ENCODE data around the gene DLG2. TPM values are rescaled to one million over a fixed set of nuclear protein-coding genes. Genes with fewer than 3 reads are reported as not detected.

The DLG2 gene
- total and polyA plus RNA-seq, 2 of the 8 experiments (the other 6 are each of a cell fraction or from before 2014, with no cell fraction given), result 1.7 to 14.3 TPM

DNA sequence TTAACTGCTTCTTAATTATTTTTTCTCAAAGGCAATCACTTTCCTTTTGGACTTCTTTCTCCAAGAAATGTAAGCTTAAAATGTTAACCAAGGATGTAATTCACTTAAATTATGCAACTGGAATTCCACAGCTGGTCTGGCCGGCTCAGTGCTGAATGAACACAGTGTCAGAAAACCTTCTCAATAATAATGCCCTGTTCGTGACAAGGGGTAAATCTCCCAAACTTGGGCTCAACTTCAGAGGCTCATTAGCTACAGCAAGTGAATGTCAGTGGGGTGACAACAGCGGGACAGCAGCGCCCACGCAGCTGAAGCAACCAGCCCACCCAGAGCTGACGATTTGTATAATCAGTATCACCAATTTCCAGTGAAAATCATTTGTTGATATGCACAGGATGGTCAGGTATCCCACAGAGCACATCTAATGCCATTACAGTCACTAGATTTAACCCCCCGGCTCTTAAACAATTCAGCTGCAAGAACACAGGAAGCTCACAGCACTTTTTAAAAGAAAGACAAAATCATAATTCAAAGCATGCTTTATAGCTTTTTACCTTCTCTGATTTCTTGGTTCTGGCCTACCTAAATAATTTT lies 704.8 kb downstream of the DLG2 start:
- ChIA-PET POLR2A (ENCODE audit: partially characterized antibody) (interaction anchor here (1.0 kb wide), 1 partner anchor 104 kb away, joined by 3 read pairs; no protein-coding TSS in a partner anchor), CTCF (ENCODE audit: partially characterized antibody) (interaction anchor here (0.6 to 6.0 kb wide), 5 partner anchors 9 to 44 kb away, joined by 3 to 33 read pairs (median 4); no protein-coding TSS in a partner anchor)
- H2BK20ac ChIP-seq (ENCODE audit: low read length), result no peak overlapping the region
- no peak overlapping the region for H2AK5ac ChIP-seq (ENCODE audit: low read depth, low read length)
- H4K20me1 ChIP-seq (replicated peaks in 1 of 2; ENCODE audit: control insufficient read depth in 1 of 2, insufficient read depth in 2 of 2, low read length in 2 of 2), result no peaks in the 10 kb centered on the region
- no peaks in the 10 kb centered on the region for H3K23me2 ChIP-seq (ENCODE audit: low read depth, low read length)
- H2BK15ac ChIP-seq (ENCODE audit: low read length), result no peak overlapping the region
- H2BK120ac ChIP-seq (replicated peaks; ENCODE audit: low read depth, low read length), result no peak overlapping the region
- H3K4me2 ChIP-seq (ENCODE audit: insufficient read depth in 1 of 2, low read depth in 2 of 2, low read length in 2 of 2), result peak overlapping the region; percentile 62 to 80
- no peak for FAIRE-seq
- H3K27ac ChIP-seq (ENCODE audit: low read depth, low read length), result no peak overlapping the region
- no peak overlapping the region for H3K9ac ChIP-seq (replicated peaks in 1 of 4; ENCODE audit: extremely low read depth in 1 of 4, low read depth in 3 of 4, low read length in 3 of 4)
- no peaks in the 10 kb centered on the region for H3K36me3 ChIP-seq (ENCODE audit: control insufficient read depth in 2 of 4, insufficient read depth in 4 of 4, low read length in 3 of 4)
- no peak overlapping the region for H3K56ac ChIP-seq (replicated peaks; ENCODE audit: insufficient read length, low read depth, low read length)
- no peaks in the 10 kb centered on the region for H3K79me2 ChIP-seq (ENCODE audit: control insufficient read depth in 1 of 2, insufficient read depth in 2 of 2, low read length in 2 of 2)
- peaks cover 0 to 14% (median 9%) of the 10 kb centered on the region in 4 experiments; a peak in 4 of 7 replicates for H3K4me1 ChIP-seq (replicated peaks in 1 of 4; ENCODE audit: control insufficient read depth in 3 of 4, insufficient read depth in 4 of 4, low read length in 3 of 4)
- no peak overlapping the region for H4K91ac ChIP-seq (replicated peaks; ENCODE audit: insufficient read length, low read length)
- no peak overlapping the region for H3K14ac ChIP-seq (ENCODE audit: insufficient read length)
- no peak overlapping the region for H2AFZ ChIP-seq (ENCODE audit: low read length)
- H2BK12ac ChIP-seq (ENCODE audit: low read depth, low read length), result 0 out of 2 replicates have a peak overlapping the region, but pooled peaks have one; percentile 63
- H2BK5ac ChIP-seq (ENCODE audit: low read depth, low read length), result peak overlapping the region; percentile 54; the same call in 1 of the 2 replicates
- H3K27me3 ChIP-seq (replicated peaks in 1 of 4; ENCODE audit: control insufficient read depth in 3 of 4, extremely low read depth in 1 of 4, insufficient read depth in 3 of 4, low read length in 3 of 4), result no peaks in the 10 kb centered on the region
- H3K79me1 ChIP-seq (ENCODE audit: low read depth, low read length), result no peaks in the 10 kb centered on the region
- peak overlapping the region in 3 of 4 experiments; percentile 4 to 42 (median 19); a peak in 5 of 8 replicates for H3K4me3 ChIP-seq (ENCODE audit: extremely low read depth in 1 of 4, insufficient read depth in 2 of 4, low read depth in 3 of 4, low read length in 4 of 4)
- H3K4ac ChIP-seq (replicated peaks; ENCODE audit: insufficient read length, low read depth, low read length), result no peak overlapping the region
- H3K23ac ChIP-seq (ENCODE audit: insufficient read length), result no peak overlapping the region
- no peak for DNase-seq (ENCODE audit: low read depth in 1 of 2, low spot score in 2 of 2)
- H4K8ac ChIP-seq (ENCODE audit: extremely low read depth, insufficient read depth, low read length), result peak overlapping the region; percentile 68; the same call in 1 of the 2 replicates
- 11% methylated on average over 7 of the region's 7 CpGs; no CpG with 5 or more reads in 1 of the 2 experiments for WGBS, 2 experiments (ENCODE audit: extremely low coverage in 1 of 2, insufficient coverage in 1 of 2, insufficient read length in 1 of 2, insufficient replicate concordance in 2 of 2, low coverage in 1 of 2, low lambda C conversion rate in 2 of 2, missing lambda C conversion rate in 1 of 2)
- no peaks in the 10 kb centered on the region for H3K9me3 ChIP-seq (ENCODE audit: insufficient read depth in 2 of 2, low read depth in 1 of 2, low read length in 1 of 2)
- peak overlapping the region; percentile 38; the same call in 1 of the 2 replicates for H3K18ac ChIP-seq (ENCODE audit: extremely low read depth, low read length)
- no peak overlapping the region for H4K5ac ChIP-seq (ENCODE audit: insufficient read length, low read depth, low read length)
- no peak for TF ChIP-seq TCF12 (IDR thresholded peaks at IDR 0.05; ENCODE audit: low read depth, low read length)
- peak; percentile 21; the same call in 1 of the 2 replicates for TF ChIP-seq CEBPB (IDR thresholded peaks at IDR 0.05; ENCODE audit: low read depth, low read length)
- peak; percentile 29 for TF ChIP-seq CTBP2 (IDR thresholded peaks at IDR 0.05; ENCODE audit: borderline replicate concordance, insufficient read depth, insufficient read length, low read length)
- no peak for TF ChIP-seq SAP30 (IDR thresholded peaks at IDR 0.05; ENCODE audit: insufficient read depth, insufficient replicate concordance, low read length)
- TF ChIP-seq CBX8 (IDR thresholded peaks at IDR 0.05; ENCODE audit: borderline replicate concordance, low read depth, low read length), result no peak
- no peak for TF ChIP-seq ZNF274 (IDR thresholded peaks at IDR 0.05; ENCODE audit: borderline replicate concordance, extremely low read depth, low read length)
- TF ChIP-seq TBP (IDR thresholded peaks at IDR 0.05; ENCODE audit: low read depth, low read length), result no peak
- no peak for TF ChIP-seq SIX5 (IDR thresholded peaks at IDR 0.05; ENCODE audit: low read depth, low read length)
- no peak for TF ChIP-seq GTF2F1 (IDR thresholded peaks at IDR 0.05; ENCODE audit: borderline replicate concordance, low read depth, low read length)
- no peak for TF ChIP-seq POU5F1 (IDR thresholded peaks at IDR 0.05; ENCODE audit: low read depth, low read length)
- no peak for TF ChIP-seq SRF (IDR thresholded peaks at IDR 0.05; ENCODE audit: low read depth, low read length)
